ENCODE data around the gene AXIN2. TPM values are rescaled to one million over a fixed set of nuclear protein-coding genes. Genes with fewer than 3 reads are reported as not detected.

Gene AXIN2
- total and polyA plus RNA-seq, 3 donors from 2014 or later = 18.1 to 26.3 (median 20.2) TPM

DNA sequence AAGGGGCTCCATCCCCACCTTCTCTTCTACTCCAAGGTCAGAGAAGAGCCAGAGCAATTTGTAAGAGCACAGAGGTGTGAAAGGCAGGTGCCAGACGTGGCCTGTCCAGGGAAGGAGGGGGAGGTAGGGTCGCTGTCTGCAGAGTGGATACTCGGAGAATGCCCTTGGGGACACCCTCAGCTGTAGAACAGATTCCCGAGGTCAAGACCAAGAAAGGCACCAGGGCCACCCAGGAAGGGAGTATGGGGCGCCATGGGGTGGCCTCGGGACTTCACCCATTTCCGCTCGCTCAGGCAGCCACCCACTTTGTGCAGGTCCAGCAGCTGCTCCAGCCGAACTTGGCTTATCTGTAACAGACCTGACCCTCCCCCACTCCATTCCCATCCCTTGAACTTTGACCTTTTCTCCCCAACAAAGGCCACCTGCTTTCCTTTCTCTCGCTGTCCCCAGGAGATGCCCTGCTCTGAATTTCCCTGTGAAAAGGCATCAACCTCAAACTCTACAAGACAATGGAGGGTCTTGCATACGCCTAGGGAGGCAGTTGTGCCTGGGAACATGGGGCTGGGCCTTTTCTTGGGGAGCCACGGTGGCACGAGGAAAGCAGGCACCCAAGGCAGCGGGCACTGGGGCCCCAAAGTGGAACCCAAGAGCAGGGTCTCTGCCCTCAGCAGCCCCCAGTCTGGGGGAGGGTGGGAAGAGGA, 11.3 kb upstream of the AXIN2 start:
- no peak overlapping the region for H3K4me3 ChIP-seq
- no peaks in the 10 kb centered on the region for H3K36me3 ChIP-seq (ENCODE audit: low read depth, missing control alignments)
- no peaks in the 10 kb centered on the region for H3K9me3 ChIP-seq
- DNase-seq = no peak
- H3K27ac ChIP-seq = no peak overlapping the region
- WGBS, 2 donors = 80% methylated on average over 4 to 14 of the region's 14 CpGs
- no peaks in the 10 kb centered on the region for H3K27me3 ChIP-seq
- TF ChIP-seq POLR2A (IDR thresholded peaks at IDR 0.05) = no peak
- TF ChIP-seq CTCF (IDR thresholded peaks at IDR 0.05) = no peak
- intact Hi-C loops (cut with DNase I; ENCODE audit: low total_unique reads) = no loop called here
- H3K4me1 ChIP-seq = no peaks in the 10 kb centered on the region

DNA sequence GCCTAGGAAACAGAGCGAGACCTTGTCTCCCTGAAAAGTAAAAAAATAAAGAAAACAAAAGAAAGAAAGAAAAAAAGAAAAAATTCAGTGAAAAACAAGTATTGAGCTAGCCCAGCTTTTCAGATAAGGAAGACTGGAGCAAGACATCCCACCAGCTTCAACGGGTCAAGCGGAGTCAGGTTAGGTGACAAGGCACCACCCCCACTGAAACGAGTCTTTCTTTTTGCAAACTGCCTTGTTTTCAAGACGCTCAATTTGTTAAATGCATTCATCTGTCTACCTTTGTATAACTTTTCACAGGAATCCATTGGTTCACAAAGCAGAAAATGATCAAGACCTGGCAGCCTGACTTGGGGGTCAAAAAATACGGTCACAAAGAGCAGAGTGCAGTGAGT, 10.7 kb upstream of the AXIN2 start:
- WGBS, 2 donors = 68 to 71% methylated on average over 5 to 6 of the region's 6 CpGs
- H3K27ac ChIP-seq = no peak overlapping the region
- no peak overlapping the region for H3K4me3 ChIP-seq
- H3K27me3 ChIP-seq = no peaks in the 10 kb centered on the region
- no peak for DNase-seq
- no peaks in the 10 kb centered on the region for H3K9me3 ChIP-seq
- H3K4me1 ChIP-seq = no peaks in the 10 kb centered on the region
- intact Hi-C loops (cut with DNase I; ENCODE audit: low total_unique reads) = no loop called here
- TF ChIP-seq CTCF (IDR thresholded peaks at IDR 0.05) = no peak
- TF ChIP-seq POLR2A (IDR thresholded peaks at IDR 0.05) = no peak
- no peaks in the 10 kb centered on the region for H3K36me3 ChIP-seq (ENCODE audit: low read depth, missing control alignments)

DNA sequence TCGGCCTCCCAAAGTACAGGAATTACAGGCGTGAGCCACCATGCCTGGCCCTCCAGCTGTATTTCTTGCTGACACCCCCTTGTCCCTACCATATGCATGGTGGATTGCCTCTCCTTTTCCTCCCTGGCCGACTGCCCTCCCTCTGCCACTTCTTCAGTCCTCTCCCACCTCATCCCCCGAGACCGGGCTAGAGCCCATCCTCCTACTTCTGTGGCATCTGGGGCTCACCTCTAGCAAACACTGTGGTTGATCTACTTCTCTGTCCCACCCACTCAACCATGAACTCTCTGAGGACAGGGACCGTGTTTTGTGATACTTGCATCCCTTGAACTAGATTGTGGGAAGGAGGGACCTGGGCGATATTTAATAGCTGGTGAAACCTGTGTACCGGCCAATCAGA, 7.5 kb upstream of the AXIN2 start:
- TF ChIP-seq POLR2A (IDR thresholded peaks at IDR 0.05) = no peak
- TF ChIP-seq CTCF (IDR thresholded peaks at IDR 0.05) = no peak
- H3K4me1 ChIP-seq = peaks cover 5% of the 10 kb centered on the region
- no peaks in the 10 kb centered on the region for H3K36me3 ChIP-seq (ENCODE audit: low read depth, missing control alignments)
- no peak overlapping the region for H3K27ac ChIP-seq
- intact Hi-C loops (cut with DNase I; ENCODE audit: low total_unique reads) = no loop called here
- WGBS, 2 donors = 81 to 90% methylated on average over 8 of the region's 8 CpGs
- H3K9me3 ChIP-seq = no peaks in the 10 kb centered on the region
- no peaks in the 10 kb centered on the region for H3K27me3 ChIP-seq
- H3K4me3 ChIP-seq = no peak overlapping the region
- no peak for DNase-seq

DNA sequence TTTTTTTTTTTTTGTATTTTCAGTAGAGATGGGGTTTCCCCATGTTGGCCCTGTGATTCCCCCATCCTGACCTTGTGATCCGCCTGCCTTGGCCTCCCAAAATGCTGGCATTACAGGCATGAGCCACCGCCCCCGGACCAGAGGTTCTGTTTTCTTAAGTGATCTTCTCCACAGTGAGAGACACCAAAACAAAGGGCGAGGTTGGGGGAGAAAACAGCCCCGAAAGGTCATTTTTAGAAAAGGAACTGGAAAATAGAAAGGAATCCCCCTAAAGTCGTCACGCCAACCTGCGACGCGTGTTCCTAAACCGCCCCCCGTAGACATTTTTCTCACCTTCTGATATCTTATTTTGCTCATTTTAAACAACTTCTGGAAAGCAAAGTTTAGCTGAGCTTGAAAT, 6.1 kb upstream of the AXIN2 start:
- Histone ChIP-seq H3K4me3 (no peak overlapping the region), H3K4me1 (peaks cover 5% of the 10 kb centered on the region), H3K36me3 (ENCODE audit: low read depth, missing control alignments) (no peaks in the 10 kb centered on the region), H3K27ac (no peak overlapping the region), H3K9me3 (no peaks in the 10 kb centered on the region), H3K27me3 (no peaks in the 10 kb centered on the region)
- no peak for TF ChIP-seq CTCF (IDR thresholded peaks at IDR 0.05)
- no peak for TF ChIP-seq POLR2A (IDR thresholded peaks at IDR 0.05)
- no peak for DNase-seq
- 94% methylated on average over 12 of the region's 12 CpGs for WGBS, 2 donors
- intact Hi-C loops (cut with DNase I; ENCODE audit: low total_unique reads) = no loop called here

DNA sequence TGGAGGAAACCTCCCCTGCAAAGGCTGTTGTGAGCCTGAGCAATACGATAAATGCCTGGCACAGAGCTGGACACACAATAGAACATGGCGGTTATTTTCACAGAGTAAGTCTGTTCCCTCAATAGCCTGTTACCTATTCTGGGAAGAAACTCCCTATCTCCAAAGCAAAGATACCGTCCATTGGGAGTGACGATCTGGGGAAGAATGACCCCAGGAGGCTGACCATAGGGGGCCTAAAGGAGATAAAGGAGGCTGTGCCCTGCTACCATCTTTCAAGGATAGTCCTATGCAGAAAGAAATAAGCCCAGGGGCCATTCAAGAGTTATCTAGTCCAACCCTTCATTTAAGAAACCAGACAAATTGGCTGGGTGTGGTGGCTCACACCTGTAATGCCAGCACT, 4.1 kb upstream of the AXIN2 start:
- H3K4me1 ChIP-seq = peaks cover 5% of the 10 kb centered on the region
- H3K27me3 ChIP-seq = no peaks in the 10 kb centered on the region
- no peak overlapping the region for H3K4me3 ChIP-seq
- H3K27ac ChIP-seq = no peak overlapping the region
- WGBS, 2 donors = 80 to 81% methylated on average over 4 of the region's 4 CpGs
- TF ChIP-seq POLR2A (IDR thresholded peaks at IDR 0.05) = no peak
- TF ChIP-seq CTCF (IDR thresholded peaks at IDR 0.05) = no peak
- intact Hi-C loops (cut with DNase I; ENCODE audit: low total_unique reads) = no loop called here
- no peaks in the 10 kb centered on the region for H3K9me3 ChIP-seq
- DNase-seq = no peak
- no peaks in the 10 kb centered on the region for H3K36me3 ChIP-seq (ENCODE audit: low read depth, missing control alignments)

Measured in testis (tissue), 3 donors.